Esophagus muscularis mucosa (tissue), 4 donors: Measurements from ENCODE around the gene SPINDOC. TPM values are rescaled to one million over a fixed set of nuclear protein-coding genes. Genes with fewer than 3 reads are reported as not detected.
A peak's percentile ranks its signal among the peaks of the same experiment; 100 is the strongest.
"Not testable (repeated sequence)": the region's sequence is repeated elsewhere in the genome, so short reads cannot be mapped to it uniquely, and the experiment has no call there.

Source experiments
- DNase-seq: peaks from one replicate; pipeline ENCODE4 v3.0.0-alpha.2; 2017; ENCODE audit errors: extremely low spot score
- H3K27ac ChIP-seq, 4 donors: fragments of 200-600 bp; sonication (generic); replicated peaks in 1 of 4; 1 replicate in 3 of 4; 2 replicates in 1 of 4; pipeline ENCODE4 v1.5.1; 2016 to 2019; ENCODE audit warnings: mild to moderate bottlenecking in 1 of 4
- H3K27me3 ChIP-seq, 4 donors: fragments of 200-600 bp; sonication (generic); one replicate each; pipeline versions ENCODE4 v1.5.1 to v1.6.0; 2016 to 2019
- H3K36me3 ChIP-seq, 4 donors: fragments of 200-600 bp; sonication (generic); one replicate each; pipeline ENCODE4 v1.5.1; 2016 to 2019
- H3K4me1 ChIP-seq, 4 donors: fragments of 200-600 bp; sonication (generic); one replicate each; pipeline ENCODE4 v1.5.1; 2016 to 2019
- H3K4me3 ChIP-seq, 4 donors: fragments of 200-600 bp; sonication (generic); 1 replicate in 2 of 4; 2 replicates in 2 of 4; pipeline ENCODE4 v1.5.1; 2016 to 2019; ENCODE audit warnings: mild to moderate bottlenecking in 4 of 4, moderate library complexity in 1 of 4
- H3K9me3 ChIP-seq, 4 donors: fragments of 200-600 bp; sonication (generic); 1 replicate in 3 of 4; 2 replicates in 1 of 4; pipeline ENCODE4 v1.5.1; 2016 to 2019
- CTCF ChIP-seq, 3 experiments: fragments of 200-600 bp in 2 of 3; fragments of 450-650 bp in 1 of 3; sonication (generic) in 2 of 3; IDR thresholded peaks; one replicate each; pipeline ENCODE4 v1.5.1; 2017 to 2019; ENCODE audit warnings: antibody characterized with exemption in 3 of 3, mild to moderate bottlenecking in 2 of 3, moderate library complexity in 1 of 3
- EP300 ChIP-seq: sonication (generic); formaldehyde crosslinking; IDR thresholded peaks from one replicate; pipeline ENCODE4 v1.6.1; 2017; ENCODE audit warnings: antibody characterized with exemption
- POLR2A ChIP-seq: fragments of 450-650 bp; IDR thresholded peaks from one replicate; pipeline ENCODE4 v1.6.1; 2017; ENCODE audit warnings: antibody characterized with exemption, moderate library complexity, mild to moderate bottlenecking, low read depth
- POLR2AphosphoS5 ChIP-seq, 2 donors: sonication (generic); formaldehyde crosslinking; IDR thresholded peaks; one replicate each; pipeline ENCODE4 v1.6.1; 2017; ENCODE audit warnings: antibody characterized with exemption in 2 of 2
- WGBS: methylation state at CpG from one replicate; pipeline ENCODE4 v1.1.5; 2018; 5-methylcytosine and 5-hydroxymethylcytosine counted together
- intact Hi-C: fragments of 100-400 bp; cut with DNase I; formaldehyde crosslinking; loops from one replicate; pipeline ENCODE4 v1.15.1; 2023
- total RNA-seq, 4 donors: library from RNA; depleted of rRNA; stranded (reverse); fragments of >200 nt; gene quantifications; one replicate each; pipeline versions ENCODE4 v1.1.0 to v1.2.1, GENCODE V29; 2016

The SPINDOC gene
- total RNA-seq, 4 donors from 2014 or later, result 12.0 to 25.8 (median 18.6) TPM

- no peak overlapping the region for H3K4me3 ChIP-seq
- intact Hi-C loops, result no loop called here
- 81% methylated on average over 11 of the region's 11 CpGs for WGBS
- H3K9me3 ChIP-seq, result no peaks in the 10 kb centered on the region
- H3K27me3 ChIP-seq, result no peaks in the 10 kb centered on the region
- peaks cover 14 to 33% (median 20%) of the 10 kb centered on the region in 4 donors for H3K4me1 ChIP-seq
- peaks cover 0 to 30% (median 16%) of the 10 kb centered on the region in 4 donors for H3K36me3 ChIP-seq
- DNase-seq, result no peak
- no peak for TF ChIP-seq EP300
- TF ChIP-seq POLR2A, result no peak
- TF ChIP-seq POLR2AphosphoS5 (IDR thresholded peaks at IDR 0.05), result no peak
- no peak for TF ChIP-seq CTCF (IDR thresholded peaks at IDR 0.05)
- H3K27ac ChIP-seq, result peak overlapping the region in 3 of 4 donors; percentile 4 to 37 (median 4)
Observed at GRCh38 chr11:63858628-63859550, 45.6 kb downstream of the SPINDOC start.

GRCh38 chr11:63862923-63863322 lies 49.7 kb downstream of the SPINDOC start:
- 42% methylated on average over 4 of the region's 4 CpGs for WGBS
- no peaks in the 10 kb centered on the region for H3K27me3 ChIP-seq
- DNase-seq, result no peak
- no peaks in the 10 kb centered on the region for H3K9me3 ChIP-seq
- peaks cover 36 to 53% (median 48%) of the 10 kb centered on the region in 4 donors for H3K4me1 ChIP-seq
- no peak overlapping the region for H3K4me3 ChIP-seq
- H3K36me3 ChIP-seq, result peaks cover 0 to 32% (median 16%) of the 10 kb centered on the region in 4 donors
- TF ChIP-seq POLR2A, result no peak
- TF ChIP-seq EP300, result no peak
- no peak for TF ChIP-seq POLR2AphosphoS5 (IDR thresholded peaks at IDR 0.05)
- TF ChIP-seq CTCF (IDR thresholded peaks at IDR 0.05), result no peak
- H3K27ac ChIP-seq, result no peak overlapping the region
- intact Hi-C loops, result no loop called here

GRCh38 chr11:63863620-63864019 lies 50.4 kb downstream of the SPINDOC start:
- H3K27ac ChIP-seq, H3K4me3 ChIP-seq, H3K27me3 ChIP-seq, DNase-seq, intact Hi-C loops, H3K9me3 ChIP-seq: not testable (repeated sequence)
- H3K36me3 ChIP-seq, result peaks cover 0 to 32% (median 16%) of the 10 kb centered on the region in 4 donors
- peaks cover 38 to 53% (median 47%) of the 10 kb centered on the region in 4 donors for H3K4me1 ChIP-seq
- WGBS, result 96% methylated on average over 6 of the region's 6 CpGs

GRCh38 chr11:63866211-63866610 lies 53.0 kb downstream of the SPINDOC start:
- DNase-seq, result no peak
- no peaks in the 10 kb centered on the region for H3K9me3 ChIP-seq
- H3K36me3 ChIP-seq, result peaks cover 0 to 24% (median 16%) of the 10 kb centered on the region in 4 donors
- no peak overlapping the region for H3K4me3 ChIP-seq
- 54% methylated on average over 4 of the region's 4 CpGs for WGBS
- intact Hi-C loops, result no loop called here
- no peaks in the 10 kb centered on the region for H3K27me3 ChIP-seq
- peaks cover 55 to 69% (median 64%) of the 10 kb centered on the region in 4 donors for H3K4me1 ChIP-seq
- H3K27ac ChIP-seq, result no peak overlapping the region
- no peak for TF ChIP-seq POLR2AphosphoS5 (IDR thresholded peaks at IDR 0.05)
- no peak for TF ChIP-seq EP300

GRCh38 chr11:63867511-63867910 lies 54.3 kb downstream of the SPINDOC start:
- TF ChIP-seq POLR2A, result no peak
- no peak for TF ChIP-seq CTCF (IDR thresholded peaks at IDR 0.05)
- no peak for TF ChIP-seq EP300
- no peak for TF ChIP-seq POLR2AphosphoS5 (IDR thresholded peaks at IDR 0.05)
- no peak overlapping the region for H3K27ac ChIP-seq
- no peaks in the 10 kb centered on the region for H3K9me3 ChIP-seq
- H3K27me3 ChIP-seq, result no peaks in the 10 kb centered on the region
- no peak overlapping the region for H3K4me3 ChIP-seq
- no peak for DNase-seq
- H3K4me1 ChIP-seq, result peaks cover 68 to 81% (median 77%) of the 10 kb centered on the region in 4 donors
- peaks cover 0 to 14% (median 8%) of the 10 kb centered on the region in 4 donors for H3K36me3 ChIP-seq
- WGBS, result 92% methylated on average over 4 of the region's 4 CpGs
- intact Hi-C loops, result no loop called here
